ENCODE measurements around the gene TARBP1.

DNA sequence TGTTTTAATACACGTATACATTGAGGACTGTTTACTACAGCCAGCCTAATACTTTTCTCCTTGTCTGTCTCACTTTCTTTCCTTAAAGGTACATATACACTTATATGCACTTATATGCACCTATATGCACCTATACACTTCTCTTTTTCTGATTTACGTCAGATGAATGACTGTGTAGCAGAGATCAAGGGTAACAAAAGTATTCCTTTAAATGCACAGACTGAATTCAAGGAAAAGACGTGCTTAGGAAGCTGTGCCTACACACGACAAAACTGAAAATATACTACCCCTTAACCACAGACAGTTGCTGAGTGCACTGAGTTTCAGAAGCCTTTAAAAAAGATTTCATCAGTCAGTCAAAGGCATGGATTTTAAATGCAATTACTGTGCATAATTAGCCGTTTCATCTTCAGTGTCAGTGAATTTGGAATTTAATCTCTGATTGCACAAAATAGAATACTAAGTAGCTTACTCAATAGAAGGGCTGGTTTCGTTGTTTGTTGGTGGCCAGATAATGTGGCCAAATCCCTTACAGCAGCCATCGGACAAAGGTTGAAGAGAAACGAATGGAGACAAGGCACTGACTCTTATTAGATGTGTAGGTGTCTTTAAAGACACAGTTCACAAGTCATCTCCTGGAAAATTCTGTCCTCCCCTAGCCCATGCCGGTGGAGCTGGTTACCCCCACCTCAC is 38.3 kb upstream of the TARBP1 start:
- TF ChIP-seq POLR2A (IDR thresholded peaks at IDR 0.05) (no peak), CTCF (IDR thresholded peaks at IDR 0.05) (no peak)

Data from transverse colon (tissue), 3 donors.